Peyer's patch (tissue), 4 donors: Measurements from ENCODE around the gene TMOD1. TPM values are rescaled to one million over a fixed set of nuclear protein-coding genes. Genes with fewer than 3 reads are reported as not detected.

Experiments
- DNase-seq, 3 donors: peaks; one replicate each; pipeline ENCODE4 v3.0.0-alpha.2; 2017 to 2019
- H3K27ac ChIP-seq, 4 donors: fragments of 200-600 bp; sonication (generic); one replicate each; pipeline ENCODE4 v1.5.1; 2016 to 2019
- H3K27me3 ChIP-seq, 2 donors: fragments of 200-600 bp; sonication (generic); one replicate each; pipeline ENCODE4 v1.5.1; 2019
- H3K36me3 ChIP-seq, 3 donors: fragments of 200-600 bp; sonication (generic); one replicate each; pipeline ENCODE4 v1.5.1; 2016 to 2019
- H3K4me1 ChIP-seq, 4 donors: fragments of 200-600 bp; sonication (generic); one replicate each; pipeline ENCODE4 v1.5.1; 2016 to 2019
- H3K4me3 ChIP-seq, 4 donors: fragments of 200-600 bp; sonication (generic); 1 replicate in 3 of 4; 2 replicates in 1 of 4; pipeline ENCODE4 v1.5.1; 2016 to 2019; ENCODE audit warnings: mild to moderate bottlenecking in 1 of 4
- H3K9me3 ChIP-seq, 4 donors: fragments of 200-600 bp; sonication (generic); one replicate each; pipeline ENCODE4 v1.5.1; 2016 to 2019; ENCODE audit warnings: mild to moderate bottlenecking in 1 of 4
- CTCF ChIP-seq, 6 experiments: fragments of 450-650 bp in 4 of 6; fragments of 200-600 bp in 2 of 6; sonication (generic) in 1 of 6; IDR thresholded peaks; one replicate each; pipeline ENCODE4 v1.5.1; 2017 to 2019; ENCODE audit warnings: antibody characterized with exemption in 6 of 6, mild to moderate bottlenecking in 3 of 6, moderate library complexity in 1 of 6
- POLR2A ChIP-seq, 2 donors: fragments of 450-650 bp; IDR thresholded peaks; one replicate each; pipeline ENCODE4 v1.5.1; 2017; ENCODE audit warnings: antibody characterized with exemption in 2 of 2, mild to moderate bottlenecking in 2 of 2, moderate library complexity in 2 of 2
- total RNA-seq, 4 donors: library from RNA; depleted of rRNA; stranded (reverse); fragments of >200 nt; gene quantifications; one replicate each; pipeline ENCODE4 v1.1.0, GENCODE V29; 2016

Gene TMOD1
- total RNA-seq, 4 donors from 2014 or later: 2.6 to 15.7 (median 4.9) TPM

DNA sequence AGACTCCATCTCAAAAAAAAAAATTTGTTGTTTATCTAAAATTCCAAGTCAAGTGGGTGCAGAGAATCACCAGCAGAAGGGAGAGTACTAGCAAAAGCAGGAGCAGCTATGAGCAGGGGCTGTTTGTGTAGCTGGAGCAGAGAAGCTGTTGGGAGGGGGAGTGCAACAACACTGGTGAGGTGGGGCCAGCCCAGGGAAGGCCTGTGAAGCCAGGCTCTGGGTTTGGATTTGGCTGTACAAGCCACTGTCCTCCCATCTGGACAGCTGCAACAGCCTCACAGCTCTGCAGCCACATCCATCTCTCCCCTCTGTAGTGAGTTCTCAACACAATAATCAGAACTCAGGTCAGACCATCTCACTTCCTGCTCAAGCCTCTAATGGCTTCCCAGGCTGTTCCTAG lies 59.4 kb downstream of the TMOD1 start:
- no peak overlapping the region for H3K27ac ChIP-seq
- no peak for TF ChIP-seq CTCF (IDR thresholded peaks at IDR 0.05)
- no peak for TF ChIP-seq POLR2A (IDR thresholded peaks at IDR 0.05)
- peaks cover 0 to 24% (median 0%) of the 10 kb centered on the region in 4 donors for H3K4me1 ChIP-seq

GRCh38 chr9:97561501-97561900 lies 60.0 kb downstream of the TMOD1 start:
- Histone ChIP-seq H3K4me1 (peaks cover 0 to 24% (median 0%) of the 10 kb centered on the region in 4 donors), H3K9me3 (no peaks in the 10 kb centered on the region), H3K36me3 (no peaks in the 10 kb centered on the region), H3K4me3 (no peak overlapping the region), H3K27me3 (no peaks in the 10 kb centered on the region), H3K27ac (no peak overlapping the region)
- DNase-seq: no peak
- TF ChIP-seq POLR2A (IDR thresholded peaks at IDR 0.05): no peak
- no peak for TF ChIP-seq CTCF (IDR thresholded peaks at IDR 0.05)

More for the DNA sequence above, 59.4 kb downstream of the TMOD1 start:
- H3K9me3 ChIP-seq: no peaks in the 10 kb centered on the region
- H3K36me3 ChIP-seq: no peaks in the 10 kb centered on the region
- H3K27me3 ChIP-seq: no peaks in the 10 kb centered on the region
- DNase-seq: no peak
- no peak overlapping the region for H3K4me3 ChIP-seq

DNA sequence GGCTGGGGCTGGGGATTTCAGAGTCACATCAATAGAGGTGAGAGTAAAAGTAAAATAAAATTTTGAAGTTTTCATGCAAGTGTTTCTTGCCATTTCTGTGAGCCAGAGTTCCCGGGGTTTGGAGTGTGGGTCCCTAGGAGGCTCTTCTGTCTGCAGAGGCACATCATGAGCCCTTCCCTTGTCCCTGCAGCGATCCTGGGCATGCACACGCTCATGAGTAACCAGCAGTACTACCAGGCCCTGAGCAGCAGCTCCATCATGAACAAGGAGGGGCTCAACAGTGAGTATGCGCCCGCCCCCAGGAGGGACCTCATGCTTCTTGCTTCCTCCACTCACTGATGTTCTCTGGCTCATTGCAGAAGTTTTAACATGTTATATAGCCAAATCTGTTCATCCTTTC lies 61.1 kb downstream of the TMOD1 start:
- DNase-seq: no peak
- TF ChIP-seq CTCF (IDR thresholded peaks at IDR 0.05) (no peak), POLR2A (IDR thresholded peaks at IDR 0.05) (no peak)
- no peak overlapping the region for H3K27ac ChIP-seq

GRCh38 chr9:97563458-97564135 lies 62.1 kb downstream of the TMOD1 start:
- no peak for TF ChIP-seq POLR2A (IDR thresholded peaks at IDR 0.05)
- TF ChIP-seq CTCF (IDR thresholded peaks at IDR 0.05): no peak
- Histone ChIP-seq H3K27ac (peak overlapping the region in 1 of 4 donors; percentile 42), H3K4me1 (peaks cover 0 to 17% (median 0%) of the 10 kb centered on the region in 4 donors), H3K4me3 (no peak overlapping the region), H3K27me3 (no peaks in the 10 kb centered on the region), H3K9me3 (no peaks in the 10 kb centered on the region), H3K36me3 (no peaks in the 10 kb centered on the region)
- no peak for DNase-seq

More for the DNA sequence above, 61.1 kb downstream of the TMOD1 start:
- Histone ChIP-seq H3K4me3 (no peak overlapping the region), H3K36me3 (no peaks in the 10 kb centered on the region), H3K27me3 (no peaks in the 10 kb centered on the region), H3K4me1 (peaks cover 0 to 17% (median 0%) of the 10 kb centered on the region in 4 donors), H3K9me3 (no peaks in the 10 kb centered on the region)

GRCh38 chr9:97564291-97565175 lies 63.1 kb downstream of the TMOD1 start:
- H3K4me3 ChIP-seq: no peak overlapping the region

More at GRCh38 chr9:97564291-97565175, 63.1 kb downstream of the TMOD1 start:
- peaks cover 0 to 17% (median 0%) of the 10 kb centered on the region in 4 donors for H3K4me1 ChIP-seq
- TF ChIP-seq CTCF (IDR thresholded peaks at IDR 0.05) (no peak), POLR2A (IDR thresholded peaks at IDR 0.05) (no peak)
- H3K27ac ChIP-seq: peak overlapping the region in 2 of 4 donors; percentile 42 to 49
- no peak for DNase-seq
- no peaks in the 10 kb centered on the region for H3K9me3 ChIP-seq
- no peaks in the 10 kb centered on the region for H3K27me3 ChIP-seq
- no peaks in the 10 kb centered on the region for H3K36me3 ChIP-seq
